Astrocyte of the cerebellum (primary cell): ENCODE measurements around the gene SLC25A42.
"Not testable (repeated sequence)": the region's sequence is repeated elsewhere in the genome, so short reads cannot be mapped to it uniquely, and the experiment has no call there.

Experiments used
- DNase-seq: peaks from one replicate; pipeline ENCODE4 v3.0.0-alpha.2; 2011; ENCODE audit warnings: low read depth
- H3K4me3 ChIP-seq: 2 replicates; pipeline ENCODE4 v1.5.1; 2011; ENCODE audit warnings: mild to moderate bottlenecking, low read depth, low read length, moderate library complexity
- CTCF ChIP-seq: IDR thresholded peaks from 2 replicates; pipeline ENCODE4 v1.5.1; 2012; ENCODE audit warnings: low read length, low read depth, moderate library complexity, mild to moderate bottlenecking; ENCODE audit errors: missing control alignments
- in situ Hi-C: cut with HindIII; loops from 2 replicates; pipeline ENCODE4 v1.10.0; 2017; ENCODE audit warnings: low sequenced_read_pairs

SLC25A42 gene

GRCh38 chr19:19098703-19099632 is 35.2 kb downstream of the SLC25A42 start:
- DNase-seq: no peak
- in situ Hi-C loops: no loop called here
- TF ChIP-seq CTCF: no peak
- no peak overlapping the region for H3K4me3 ChIP-seq

- in situ Hi-C loops: no loop called here
- TF ChIP-seq CTCF: no peak
- no peak for DNase-seq
- no peak overlapping the region for H3K4me3 ChIP-seq
These were observed 37.7 kb downstream of the SLC25A42 start for GRCh38 chr19:19101540-19101939.

GRCh38 chr19:19102566-19102965 is 38.8 kb downstream of the SLC25A42 start:
- H3K4me3 ChIP-seq, in situ Hi-C loops, DNase-seq: not testable (repeated sequence)

GRCh38 chr19:19103167-19103566 is 39.4 kb downstream of the SLC25A42 start:
- in situ Hi-C loops: no loop called here
- no peak for DNase-seq
- no peak for TF ChIP-seq CTCF
- no peak overlapping the region for H3K4me3 ChIP-seq

GRCh38 chr19:19105365-19106055 is 41.7 kb downstream of the SLC25A42 start:
- in situ Hi-C loops: no loop called here
- no peak for TF ChIP-seq CTCF
- DNase-seq: no peak
- H3K4me3 ChIP-seq: peak overlapping the region; percentile 33

GRCh38 chr19:19106056-19106551 is 42.3 kb downstream of the SLC25A42 start:
- TF ChIP-seq CTCF: no peak

GRCh38 chr19:19106938-19107337 is 43.1 kb downstream of the SLC25A42 start:
- in situ Hi-C loops, DNase-seq, H3K4me3 ChIP-seq: not testable (repeated sequence)

More at GRCh38 chr19:19106056-19106551, 42.3 kb downstream of the SLC25A42 start:
- peak overlapping the region; percentile 33 for H3K4me3 ChIP-seq
- in situ Hi-C loops: no loop called here
- DNase-seq: no peak
